ENCODE measurements around the gene C1orf21.

C1orf21 gene

GRCh38 chr1:184406479-184406878 lies 19.6 kb downstream of the C1orf21 start:
- H3K27ac ChIP-seq = peak overlapping the region in 1 of 21 experiments; percentile 1
- H3K4me3 ChIP-seq = no peak overlapping the region

GRCh38 chr1:184407816-184408510 lies 21.1 kb downstream of the C1orf21 start:
- no peak overlapping the region for H3K4me3 ChIP-seq
- no peak overlapping the region for H3K27ac ChIP-seq

- no peak overlapping the region for H3K4me3 ChIP-seq
- peak overlapping the region in 1 of 21 experiments; percentile 4 for H3K27ac ChIP-seq
Observed at GRCh38 chr1:184408580-184408979, 21.8 kb downstream of the C1orf21 start.

GRCh38 chr1:184409011-184409410 lies 22.2 kb downstream of the C1orf21 start:
- Histone ChIP-seq H3K4me3 (no peak overlapping the region), H3K27ac (peak overlapping the region in 1 of 21 experiments; percentile 4)

- H3K4me3 ChIP-seq = no peak overlapping the region
- no peak overlapping the region for H3K27ac ChIP-seq
Observed at GRCh38 chr1:184412472-184412871, 25.6 kb downstream of the C1orf21 start.

- Histone ChIP-seq H3K4me3 (no peak overlapping the region), H3K27ac (peak overlapping the region in 3 of 21 experiments; percentile 7 to 25 (median 16))
Observed at GRCh38 chr1:184416481-184416880, 29.7 kb downstream of the C1orf21 start.

GRCh38 chr1:184416946-184417345 lies 30.1 kb downstream of the C1orf21 start:
- peak overlapping the region in 2 of 21 experiments; percentile 7 to 25 for H3K27ac ChIP-seq

GRCh38 chr1:184417916-184418315 lies 31.1 kb downstream of the C1orf21 start:
- Histone ChIP-seq H3K27ac (peak overlapping the region in 3 of 21 experiments; percentile 16 to 35 (median 26)), H3K4me3 (no peak overlapping the region)

More at GRCh38 chr1:184416946-184417345, 30.1 kb downstream of the C1orf21 start:
- H3K4me3 ChIP-seq = no peak overlapping the region

- Histone ChIP-seq H3K4me3 (no peak overlapping the region), H3K27ac (peak overlapping the region in 4 of 21 experiments; percentile 6 to 35 (median 16))
Observed at GRCh38 chr1:184418652-184419349, 32.0 kb downstream of the C1orf21 start.

- H3K27ac ChIP-seq = no peak overlapping the region
- H3K4me3 ChIP-seq = no peak overlapping the region
Observed at GRCh38 chr1:184419350-184420161, 32.7 kb downstream of the C1orf21 start.

- H3K4me3 ChIP-seq = no peak overlapping the region
- H3K27ac ChIP-seq = peak overlapping the region in 1 of 21 experiments; percentile 12
Observed at GRCh38 chr1:184422490-184423233, 35.8 kb downstream of the C1orf21 start.

GRCh38 chr1:184423649-184424048 lies 36.8 kb downstream of the C1orf21 start:
- peak overlapping the region in 8 of 21 experiments; percentile 11 to 61 (median 26) for H3K27ac ChIP-seq
- H3K4me3 ChIP-seq = no peak overlapping the region

- Histone ChIP-seq H3K4me3 (no peak overlapping the region), H3K27ac (peak overlapping the region in 11 of 21 experiments; percentile 5 to 61 (median 22))
Observed at GRCh38 chr1:184424157-184424556, 37.3 kb downstream of the C1orf21 start.

- Histone ChIP-seq H3K4me3 (no peak overlapping the region), H3K27ac (peak overlapping the region in 13 of 21 experiments; percentile 9 to 78 (median 49))
Observed at GRCh38 chr1:184424945-184425344, 38.1 kb downstream of the C1orf21 start.

- no peak overlapping the region for H3K4me3 ChIP-seq
- H3K27ac ChIP-seq = peak overlapping the region in 16 of 21 experiments; percentile 16 to 78 (median 51)
Observed at GRCh38 chr1:184425449-184426277, 38.8 kb downstream of the C1orf21 start.

- Histone ChIP-seq H3K4me3 (no peak overlapping the region), H3K27ac (peak overlapping the region in 14 of 21 experiments; percentile 5 to 78 (median 50))
Observed at GRCh38 chr1:184426278-184426674, 39.4 kb downstream of the C1orf21 start.

- peak overlapping the region in 4 of 21 experiments; percentile 8 to 78 (median 28) for H3K27ac ChIP-seq
- no peak overlapping the region for H3K4me3 ChIP-seq
Observed at GRCh38 chr1:184427722-184428121, 40.9 kb downstream of the C1orf21 start.

- no peak overlapping the region for H3K4me3 ChIP-seq
- H3K27ac ChIP-seq = no peak overlapping the region
Observed at GRCh38 chr1:184428604-184429003, 41.8 kb downstream of the C1orf21 start.
